ENCODE results near the gene PRICKLE2. TPM values are rescaled to one million over a fixed set of nuclear protein-coding genes. Genes with fewer than 3 reads are reported as not detected.

The PRICKLE2 gene
- total RNA-seq, 4 donors from 2014 or later = 26.2 to 87.3 (median 47.9) TPM

DNA sequence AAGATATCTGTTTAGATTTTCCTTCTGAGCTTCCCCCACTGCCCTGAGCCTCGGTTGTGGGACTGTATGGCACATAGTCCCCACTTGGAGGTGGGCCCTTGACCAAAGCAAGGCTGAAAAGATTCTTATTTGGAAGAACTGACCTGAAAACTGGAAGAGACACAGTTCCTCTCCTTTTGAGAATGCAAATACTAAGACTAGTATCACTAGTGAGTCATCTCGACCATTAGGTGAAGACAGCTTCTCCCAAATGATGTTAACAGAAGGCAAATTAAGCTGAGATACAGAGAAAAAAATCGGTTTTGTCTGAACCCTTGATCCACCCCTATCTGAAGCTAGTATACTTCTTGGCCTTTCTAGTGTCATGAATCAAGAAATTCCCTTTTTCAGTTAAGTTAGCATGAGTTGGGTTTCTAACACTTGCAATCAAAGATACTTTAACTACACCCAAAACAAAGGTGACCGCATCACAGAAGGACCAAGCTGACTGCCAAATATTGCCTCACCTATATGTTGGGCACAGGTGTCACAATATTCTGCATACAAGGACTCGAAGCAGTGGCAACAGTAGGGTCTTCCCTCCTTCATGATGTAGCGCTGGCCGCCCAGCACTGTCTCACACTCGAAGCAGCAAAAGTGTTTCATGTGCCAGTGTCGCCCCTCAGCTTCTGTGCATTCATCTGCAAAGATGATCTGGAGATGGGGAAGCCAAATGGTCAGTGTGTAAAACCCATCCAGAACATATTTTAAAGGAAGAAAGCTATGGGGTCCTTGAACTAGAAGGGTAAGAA lies 72.4 kb downstream of the PRICKLE2 start:
- H3K4me1 ChIP-seq = peaks cover 0 to 5% of the 10 kb centered on the region in 2 donors
- H3K27ac ChIP-seq = no peak overlapping the region
- intact Hi-C loops (cut with DNase I; ENCODE audit: low total_unique reads) = no loop called here
- no peaks in the 10 kb centered on the region for H3K27me3 ChIP-seq
- no peak overlapping the region for H3K4me3 ChIP-seq
- no peak for TF ChIP-seq POLR2A (IDR thresholded peaks at IDR 0.05)
- TF ChIP-seq, protein P1, sequence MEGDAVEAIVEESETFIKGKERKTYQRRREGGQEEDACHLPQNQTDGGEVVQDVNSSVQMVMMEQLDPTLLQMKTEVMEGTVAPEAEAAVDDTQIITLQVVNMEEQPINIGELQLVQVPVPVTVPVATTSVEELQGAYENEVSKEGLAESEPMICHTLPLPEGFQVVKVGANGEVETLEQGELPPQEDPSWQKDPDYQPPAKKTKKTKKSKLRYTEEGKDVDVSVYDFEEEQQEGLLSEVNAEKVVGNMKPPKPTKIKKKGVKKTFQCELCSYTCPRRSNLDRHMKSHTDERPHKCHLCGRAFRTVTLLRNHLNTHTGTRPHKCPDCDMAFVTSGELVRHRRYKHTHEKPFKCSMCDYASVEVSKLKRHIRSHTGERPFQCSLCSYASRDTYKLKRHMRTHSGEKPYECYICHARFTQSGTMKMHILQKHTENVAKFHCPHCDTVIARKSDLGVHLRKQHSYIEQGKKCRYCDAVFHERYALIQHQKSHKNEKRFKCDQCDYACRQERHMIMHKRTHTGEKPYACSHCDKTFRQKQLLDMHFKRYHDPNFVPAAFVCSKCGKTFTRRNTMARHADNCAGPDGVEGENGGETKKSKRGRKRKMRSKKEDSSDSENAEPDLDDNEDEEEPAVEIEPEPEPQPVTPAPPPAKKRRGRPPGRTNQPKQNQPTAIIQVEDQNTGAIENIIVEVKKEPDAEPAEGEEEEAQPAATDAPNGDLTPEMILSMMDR (IDR thresholded peaks at IDR 0.05) = no peak
- no peaks in the 10 kb centered on the region for H3K9me3 ChIP-seq
- H3K36me3 ChIP-seq = no peaks in the 10 kb centered on the region
- DNase-seq = no peak

DNA sequence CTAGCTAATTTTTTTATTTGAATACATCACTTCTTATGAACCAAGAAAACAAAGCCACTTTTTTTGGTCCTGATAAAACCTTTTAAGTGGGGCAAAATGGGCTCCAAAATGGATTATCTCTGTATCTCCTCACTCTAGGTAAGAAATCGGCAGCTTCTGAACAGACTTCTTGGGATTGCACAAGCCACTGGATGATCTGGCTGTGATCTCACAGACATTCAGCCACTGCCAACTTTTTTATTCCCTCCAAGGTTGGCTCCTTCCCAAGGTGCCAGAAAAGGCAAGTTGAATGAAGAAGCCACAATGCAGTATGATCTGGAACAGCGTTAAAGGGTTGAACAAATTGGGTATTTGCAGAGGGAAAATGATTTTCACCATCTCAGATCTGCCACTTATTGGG lies 73.2 kb downstream of the PRICKLE2 start:
- no peaks in the 10 kb centered on the region for H3K27me3 ChIP-seq
- H3K4me3 ChIP-seq = no peak overlapping the region
- H3K9me3 ChIP-seq = no peaks in the 10 kb centered on the region
- TF ChIP-seq, protein P1 (IDR thresholded peaks at IDR 0.05) = no peak
- no peak for TF ChIP-seq POLR2A (IDR thresholded peaks at IDR 0.05)
- H3K4me1 ChIP-seq = peaks cover 0 to 5% of the 10 kb centered on the region in 2 donors
- peak; percentile 46 to 79 for DNase-seq
- intact Hi-C loops (cut with DNase I; ENCODE audit: low total_unique reads) = no loop called here
- peak overlapping the region; percentile 32 to 74 for H3K27ac ChIP-seq
- no peaks in the 10 kb centered on the region for H3K36me3 ChIP-seq

DNA sequence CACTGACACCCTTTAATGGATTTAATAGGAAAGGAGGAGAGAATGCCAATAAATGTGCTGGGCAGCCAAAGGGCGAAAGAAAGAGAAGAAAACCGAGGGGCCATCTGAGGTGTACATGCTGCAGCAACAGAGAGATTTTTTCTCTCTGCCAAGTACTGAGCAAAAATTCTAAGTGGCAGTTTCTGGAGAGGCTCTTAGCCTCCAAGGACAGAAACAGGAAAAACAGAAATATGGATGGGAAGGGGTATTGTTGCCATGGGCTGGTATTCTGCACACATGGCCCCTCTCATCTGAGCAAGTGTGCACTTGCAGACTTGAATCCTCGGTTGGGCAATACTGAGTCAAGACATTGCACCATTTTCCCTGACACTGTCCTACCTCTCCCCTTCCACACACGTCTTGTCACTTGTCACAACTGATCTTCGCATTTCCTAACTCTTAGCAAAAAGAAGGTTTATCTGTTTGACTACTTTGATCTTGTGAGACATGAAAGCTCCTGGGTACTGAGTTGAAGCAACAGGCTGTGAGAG lies 73.9 kb downstream of the PRICKLE2 start:
- DNase-seq = no peak
- no peak overlapping the region for H3K4me3 ChIP-seq
- H3K4me1 ChIP-seq = peaks cover 0 to 5% of the 10 kb centered on the region in 2 donors
- intact Hi-C loops (cut with DNase I; ENCODE audit: low total_unique reads) = no loop called here
- H3K27ac ChIP-seq = peak overlapping the region; percentile 32 to 74
- no peaks in the 10 kb centered on the region for H3K9me3 ChIP-seq
- TF ChIP-seq, protein P1 (IDR thresholded peaks at IDR 0.05) = no peak
- no peak for TF ChIP-seq POLR2A (IDR thresholded peaks at IDR 0.05)
- no peaks in the 10 kb centered on the region for H3K27me3 ChIP-seq
- no peaks in the 10 kb centered on the region for H3K36me3 ChIP-seq

DNA sequence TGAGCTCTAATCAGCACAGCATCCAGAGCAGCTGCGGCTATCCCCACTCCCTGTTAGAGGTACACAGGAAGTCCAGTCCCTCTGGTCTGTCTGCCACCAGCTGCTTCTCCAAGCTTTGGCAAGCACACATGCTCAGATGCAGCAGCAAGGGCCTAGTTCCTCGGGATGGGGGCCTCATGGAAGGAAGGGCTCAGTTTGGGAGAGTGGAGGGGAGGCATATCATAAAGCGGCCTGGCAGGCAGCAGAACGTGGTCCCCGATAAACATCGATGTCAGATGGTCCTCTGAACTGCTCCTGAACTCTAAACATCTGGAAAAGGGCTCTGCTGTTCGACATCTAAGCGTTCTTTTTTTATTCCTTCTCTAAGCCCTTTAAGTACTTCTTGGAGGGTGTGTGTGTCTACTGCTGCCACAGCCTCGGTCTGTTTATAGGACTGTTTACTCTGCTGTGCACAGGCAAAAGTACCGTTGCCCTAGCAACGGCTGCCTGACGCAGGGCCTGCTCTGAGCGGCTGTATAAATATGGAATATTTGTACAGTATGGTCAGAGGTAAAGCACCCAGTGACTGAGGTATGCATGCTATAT lies 74.6 kb downstream of the PRICKLE2 start:
- no peaks in the 10 kb centered on the region for H3K36me3 ChIP-seq
- TF ChIP-seq, protein P1 (IDR thresholded peaks at IDR 0.05) = no peak
- TF ChIP-seq POLR2A (IDR thresholded peaks at IDR 0.05) = no peak
- peak; percentile 32 to 35 for DNase-seq

DNA sequence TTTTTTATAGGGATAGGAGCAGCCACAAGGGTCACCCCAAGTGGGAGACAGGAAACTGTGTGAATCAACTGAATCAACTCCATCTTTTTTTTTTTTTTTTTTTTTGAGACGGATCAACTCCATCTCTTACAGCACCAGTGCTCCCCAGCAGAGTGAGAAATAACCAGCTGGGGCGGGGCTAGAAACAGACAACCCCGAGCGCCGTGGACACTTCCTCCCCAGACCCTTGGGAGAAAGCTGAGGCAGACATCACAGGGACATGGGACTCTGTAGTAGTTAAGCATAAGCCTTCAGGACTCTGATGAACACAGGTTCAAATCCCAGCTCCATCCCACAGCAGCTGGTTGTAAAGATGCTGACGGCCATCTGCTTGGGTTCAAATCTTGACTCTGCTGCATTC lies 75.4 kb downstream of the PRICKLE2 start:
- Histone ChIP-seq H3K27ac (peak overlapping the region; percentile 32 to 74), H3K4me3 (no peak overlapping the region), H3K9me3 (no peaks in the 10 kb centered on the region), H3K36me3 (no peaks in the 10 kb centered on the region), H3K4me1 (peaks cover 0 to 5% of the 10 kb centered on the region in 2 donors), H3K27me3 (no peaks in the 10 kb centered on the region)
- no peak for TF ChIP-seq POLR2A (IDR thresholded peaks at IDR 0.05)
- intact Hi-C loops (cut with DNase I; ENCODE audit: low total_unique reads) = no loop called here
- DNase-seq = no peak

More for the DNA sequence above, 74.6 kb downstream of the PRICKLE2 start:
- no peaks in the 10 kb centered on the region for H3K9me3 ChIP-seq
- intact Hi-C loops (cut with DNase I; ENCODE audit: low total_unique reads) = no loop called here
- peaks cover 0 to 5% of the 10 kb centered on the region in 2 donors for H3K4me1 ChIP-seq
- H3K27ac ChIP-seq = peak overlapping the region; percentile 32 to 74
- no peak overlapping the region for H3K4me3 ChIP-seq
- no peaks in the 10 kb centered on the region for H3K27me3 ChIP-seq
